HEK293 (cell line): ENCODE results near the gene SUN5.
"Not testable (repeated sequence)": the region's sequence is repeated elsewhere in the genome, so short reads cannot be mapped to it uniquely, and the experiment has no call there.

Experiments used
- CTCF ChIP-seq: fragments of 450-650 bp; formaldehyde crosslinking; IDR thresholded peaks from 2 replicates; pipeline ENCODE4 v1.5.1; 2016; ENCODE audit warnings: missing biosample characterization, missing genetic modification characterization
- EGR2 ChIP-seq: fragments of 450-650 bp; formaldehyde crosslinking; IDR thresholded peaks from 2 replicates; pipeline ENCODE4 v1.5.1; 2016; ENCODE audit warnings: low read depth, missing biosample characterization, missing genetic modification characterization
- GLI4 ChIP-seq: fragments of 450-650 bp; formaldehyde crosslinking; IDR thresholded peaks from 2 replicates; pipeline ENCODE4 v1.5.1; 2016; ENCODE audit warnings: missing biosample characterization, missing genetic modification characterization
- REST ChIP-seq: fragments of 450-650 bp; formaldehyde crosslinking; IDR thresholded peaks from 2 replicates; pipeline ENCODE4 v1.5.1; 2016; ENCODE audit warnings: missing biosample characterization, missing genetic modification characterization
- SP2 ChIP-seq: fragments of 450-650 bp; formaldehyde crosslinking; IDR thresholded peaks from 2 replicates; pipeline ENCODE4 v1.5.1; 2016; ENCODE audit warnings: missing biosample characterization, missing genetic modification characterization
- ZBTB10 ChIP-seq: fragments of 450-650 bp; formaldehyde crosslinking; IDR thresholded peaks from 2 replicates; pipeline ENCODE4 v1.5.1; 2016; ENCODE audit warnings: missing biosample characterization, missing genetic modification characterization
- ZBTB20 ChIP-seq: fragments of 450-650 bp; formaldehyde crosslinking; IDR thresholded peaks from 2 replicates; pipeline ENCODE4 v1.5.1; 2016; ENCODE audit warnings: missing biosample characterization, missing genetic modification characterization
- ZBTB49 ChIP-seq: fragments of 450-650 bp; formaldehyde crosslinking; IDR thresholded peaks from 2 replicates; pipeline ENCODE4 v1.5.1; 2016; ENCODE audit warnings: missing biosample characterization, missing genetic modification characterization, low read depth
- ZNF138 ChIP-seq: fragments of 450-650 bp; formaldehyde crosslinking; IDR thresholded peaks from 2 replicates; pipeline ENCODE4 v1.5.1; 2016; ENCODE audit warnings: missing biosample characterization, missing genetic modification characterization, borderline replicate concordance
- ZNF202 ChIP-seq: fragments of 450-650 bp; formaldehyde crosslinking; IDR thresholded peaks from 2 replicates; pipeline ENCODE4 v1.5.1; 2016; ENCODE audit warnings: missing biosample characterization, missing genetic modification characterization, borderline replicate concordance
- ZNF274 ChIP-seq, 2 experiments: fragments of 200-500 bp in 1 of 2; fragments of 450-650 bp in 1 of 2; sonication (Bioruptor generic) in 1 of 2; formaldehyde crosslinking in 1 of 2; IDR thresholded peaks; 2 replicates each; pipeline versions ENCODE4 v1.5.1 to v1.6.1; 2014 to 2016; ENCODE audit warnings: borderline replicate concordance in 1 of 2, inconsistent platforms in 1 of 2, low read length in 1 of 2, missing biosample characterization in 1 of 2, missing genetic modification characterization in 1 of 2
- ZNF350 ChIP-seq: fragments of 450-650 bp; formaldehyde crosslinking; IDR thresholded peaks from 2 replicates; pipeline ENCODE4 v1.5.0; 2017; ENCODE audit warnings: missing biosample characterization, mild to moderate bottlenecking, missing genetic modification characterization
- ZNF530 ChIP-seq: fragments of 450-650 bp; formaldehyde crosslinking; IDR thresholded peaks from 2 replicates; pipeline ENCODE4 v1.5.1; 2016; ENCODE audit warnings: low read depth, missing biosample characterization, missing genetic modification characterization

- TF ChIP-seq EGR2; CTCF (tag by site-specific recombination); ZNF274 (IDR thresholded peaks at IDR 0.05; ENCODE audit: low read length); ZNF274 (tag by site-specific recombination; IDR thresholded peaks at IDR 0.05; ENCODE audit: borderline replicate concordance); ZNF530 (tag by site-specific recombination); GLI4; REST (tag by site-specific recombination); ZBTB49 (tag by site-specific recombination); ZNF350 (tag by site-specific recombination); ZNF138 (tag by site-specific recombination); ZBTB10; SP2 (tag by site-specific recombination); ZNF202; ZBTB20 (tag by site-specific recombination): not testable (repeated sequence)
Measured at GRCh38 chr20:33045129-33045721, 41.0 kb upstream of the SUN5 start.
